HuH-7 (cell line): ENCODE data around the gene SREBF2.

Experiments
- DNase-seq: peaks from one replicate; pipeline ENCODE4 v3.0.0; 2011; ENCODE audit warnings: low spot score

Gene SREBF2

DNA sequence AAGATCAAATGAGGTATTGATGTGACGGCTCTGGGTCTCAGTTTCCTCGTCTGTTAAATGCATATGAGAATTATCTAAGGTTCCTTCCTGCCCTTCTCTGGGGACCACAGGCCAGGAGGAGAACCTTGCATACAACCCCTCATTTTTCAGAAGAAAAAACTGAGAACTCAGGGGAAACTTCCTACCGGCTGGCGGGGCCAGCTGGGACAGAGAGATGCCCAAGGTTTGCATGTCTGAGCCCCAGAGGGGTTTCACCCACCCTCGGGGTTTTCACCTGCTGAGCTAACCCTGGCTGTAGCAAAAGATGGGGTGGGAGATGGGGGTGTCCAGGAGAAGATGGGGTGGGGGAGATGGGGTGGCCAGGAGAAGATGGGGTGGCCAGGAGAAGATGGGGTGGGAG, 89.4 kb downstream of the SREBF2 start:
- no peak for DNase-seq

DNA sequence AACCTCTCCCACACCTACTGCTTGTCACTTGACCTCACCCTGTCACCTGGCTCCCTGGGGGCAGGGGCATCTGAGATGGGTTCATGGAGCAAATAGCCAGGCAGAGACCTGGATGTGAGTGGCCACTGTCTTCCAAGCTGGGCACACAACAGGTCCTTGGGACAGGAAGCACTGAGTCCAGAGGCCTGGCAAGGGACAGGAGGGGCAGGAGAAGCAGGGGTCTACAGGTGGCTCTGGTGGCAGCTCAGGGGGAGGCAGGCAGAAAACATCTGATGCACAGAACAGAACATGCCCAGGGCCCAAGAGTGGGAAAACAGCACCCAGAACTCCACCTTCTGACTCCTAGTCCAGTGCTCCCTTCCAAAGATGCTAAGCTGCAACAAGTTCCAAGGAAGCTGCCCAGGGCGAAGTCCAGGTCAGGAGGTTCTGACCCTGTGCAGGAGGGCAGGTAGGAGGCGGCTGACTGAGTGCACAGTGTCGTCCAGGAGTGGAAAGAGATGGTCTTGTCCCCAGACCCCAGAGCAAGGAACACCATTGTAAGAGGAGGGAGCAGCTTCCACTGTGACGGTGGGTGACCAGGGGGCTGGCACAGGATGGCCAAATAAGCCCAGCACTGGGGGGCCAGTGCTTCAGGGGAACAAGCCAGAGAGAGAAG, 90.2 kb downstream of the SREBF2 start:
- DNase-seq = no peak

DNA sequence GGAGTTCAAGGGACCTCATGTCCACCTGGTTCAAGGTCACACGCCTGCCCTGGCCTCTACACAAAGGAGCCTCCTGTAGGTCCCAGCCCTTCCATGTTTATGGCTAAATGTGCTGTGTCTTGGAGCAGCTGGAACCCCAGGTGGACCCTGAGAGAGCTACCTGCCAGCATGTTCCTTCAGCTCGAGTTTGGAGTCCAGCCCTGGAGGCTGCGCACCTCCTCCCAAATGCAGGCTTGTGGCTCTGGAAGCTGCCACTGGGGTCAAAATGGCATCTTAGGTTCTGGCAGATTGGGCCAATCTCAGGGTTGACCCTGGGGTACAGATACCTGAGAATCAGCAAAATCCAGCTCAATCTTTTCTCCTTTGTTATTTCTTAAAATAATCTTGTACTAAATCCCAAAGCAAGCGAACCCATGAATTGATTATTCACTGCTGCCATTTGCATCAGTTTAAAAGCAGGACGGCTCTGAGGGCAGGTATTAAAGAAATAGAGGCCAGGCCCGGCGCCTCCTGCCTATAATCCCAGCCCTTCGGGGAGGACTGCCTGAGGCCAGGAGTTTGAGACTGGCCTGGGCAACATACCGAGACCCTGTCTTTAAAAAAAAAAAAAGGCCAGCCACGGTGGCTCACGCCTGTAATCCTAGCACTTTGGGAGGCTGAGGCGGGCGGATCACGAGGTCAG, 90.8 kb downstream of the SREBF2 start:
- DNase-seq = no peak

DNA sequence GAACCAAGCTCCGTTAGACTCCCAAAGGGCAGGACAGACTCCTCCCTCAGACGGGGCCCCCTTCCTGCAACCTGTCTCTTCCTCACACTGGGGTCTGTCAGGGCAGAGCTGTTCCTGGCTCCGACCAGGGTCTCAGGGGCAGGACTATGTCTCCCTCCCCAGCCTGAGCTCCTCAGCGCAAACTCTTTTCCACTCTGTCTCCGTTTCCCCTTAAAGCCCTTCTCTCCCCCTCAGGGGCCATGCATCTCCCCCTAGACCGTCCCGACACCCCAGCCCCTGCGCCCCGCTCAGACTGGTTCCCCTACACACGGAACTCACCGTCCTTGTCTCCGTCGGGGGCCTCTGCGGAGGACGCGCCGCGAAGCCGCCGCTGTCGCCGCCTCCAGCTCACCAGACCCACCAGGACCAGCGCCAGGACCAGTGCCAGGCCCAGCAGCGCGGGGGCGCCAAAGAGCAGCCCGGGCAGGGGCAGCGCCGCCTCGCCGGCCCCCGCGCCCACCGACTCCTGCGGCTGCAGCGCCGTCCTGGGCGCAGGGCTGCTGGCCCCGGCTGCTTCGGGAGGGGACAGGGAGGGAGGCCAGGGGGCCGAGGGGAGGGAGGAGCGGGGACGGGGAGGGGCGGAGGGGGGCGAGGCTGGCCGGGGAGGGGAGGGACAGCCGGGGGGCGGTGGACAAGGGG, 93.0 kb downstream of the SREBF2 start:
- peak; percentile 89 for DNase-seq

DNA sequence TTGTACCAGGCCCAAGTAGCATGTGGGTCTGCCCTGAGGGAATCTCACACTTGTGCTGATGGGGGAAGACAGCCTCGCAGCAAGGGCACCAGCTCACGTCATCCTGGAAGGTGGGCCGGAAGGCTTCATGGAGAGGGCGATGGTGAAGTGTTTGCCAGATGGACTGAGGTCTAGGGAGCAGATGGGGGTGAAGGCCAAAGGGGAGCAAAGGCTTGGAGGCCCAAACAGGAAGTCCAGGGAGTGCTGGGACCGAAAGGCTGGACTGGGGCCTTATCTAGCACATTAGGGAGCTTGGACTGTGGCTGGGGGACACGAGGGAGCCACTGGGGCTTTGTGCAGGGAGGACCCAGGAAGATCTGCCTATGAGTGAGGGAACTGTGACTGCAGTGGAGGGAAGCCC, 94.9 kb downstream of the SREBF2 start:
- no peak for DNase-seq

DNA sequence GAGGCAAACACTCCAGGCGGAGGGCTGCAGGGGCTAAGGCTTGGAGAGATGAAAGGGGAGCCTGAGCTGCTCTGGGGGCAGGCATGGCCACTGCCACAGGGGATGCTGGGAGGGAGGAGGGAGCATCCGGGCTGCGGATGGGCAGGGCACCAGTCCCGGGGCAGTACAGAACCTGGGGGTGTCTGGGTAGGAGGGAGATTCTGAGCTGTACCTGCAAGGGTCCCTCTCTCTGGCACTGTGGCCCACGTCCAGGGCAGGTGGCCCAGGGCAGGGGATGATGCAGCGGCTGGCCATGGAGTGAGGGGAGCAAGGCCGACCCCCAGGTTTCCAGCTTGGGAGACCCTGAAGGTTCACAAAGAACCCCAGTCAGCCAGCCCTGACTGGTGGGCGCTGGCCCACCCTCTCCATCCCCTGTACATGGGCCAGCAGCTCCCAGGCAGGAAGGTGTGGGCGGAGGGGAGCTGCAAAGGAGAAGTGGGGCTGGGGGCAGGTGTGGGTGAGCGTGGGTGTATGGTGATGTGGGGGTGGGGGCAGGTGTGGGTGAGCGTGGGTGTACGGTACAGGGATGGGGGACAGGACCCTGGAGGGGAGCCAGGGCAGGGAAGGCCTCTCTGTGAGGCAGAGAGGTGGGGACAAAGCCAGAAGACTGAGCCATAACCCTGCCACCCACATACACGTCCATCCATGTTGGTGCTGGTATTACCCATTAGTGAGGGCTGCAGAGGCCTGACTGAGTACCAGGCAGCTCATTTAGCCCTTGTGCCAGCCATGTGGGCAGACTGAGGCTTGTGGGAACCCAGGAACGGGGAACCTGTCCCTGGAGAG, 95.9 kb downstream of the SREBF2 start:
- no peak for DNase-seq

DNA sequence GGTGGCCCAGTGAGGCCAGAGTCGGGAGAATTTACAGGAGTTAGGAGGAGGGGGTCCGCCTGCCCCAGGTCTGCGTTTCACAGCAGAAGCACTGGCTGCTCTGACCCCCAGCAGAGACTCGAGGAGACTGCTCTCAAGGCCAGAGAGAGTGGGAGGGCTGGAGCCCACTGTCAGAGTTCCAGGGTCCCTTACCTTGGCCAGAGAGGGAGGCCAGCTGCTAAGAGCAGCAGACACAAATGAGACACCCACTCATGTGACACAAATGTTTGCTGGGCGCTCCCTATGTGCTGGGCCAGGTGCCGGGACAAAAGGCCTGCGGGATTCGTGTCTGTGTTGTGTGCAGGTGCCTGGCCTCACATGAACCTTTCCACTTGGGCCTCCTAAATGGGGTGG, 96.5 kb downstream of the SREBF2 start:
- no peak for DNase-seq

DNA sequence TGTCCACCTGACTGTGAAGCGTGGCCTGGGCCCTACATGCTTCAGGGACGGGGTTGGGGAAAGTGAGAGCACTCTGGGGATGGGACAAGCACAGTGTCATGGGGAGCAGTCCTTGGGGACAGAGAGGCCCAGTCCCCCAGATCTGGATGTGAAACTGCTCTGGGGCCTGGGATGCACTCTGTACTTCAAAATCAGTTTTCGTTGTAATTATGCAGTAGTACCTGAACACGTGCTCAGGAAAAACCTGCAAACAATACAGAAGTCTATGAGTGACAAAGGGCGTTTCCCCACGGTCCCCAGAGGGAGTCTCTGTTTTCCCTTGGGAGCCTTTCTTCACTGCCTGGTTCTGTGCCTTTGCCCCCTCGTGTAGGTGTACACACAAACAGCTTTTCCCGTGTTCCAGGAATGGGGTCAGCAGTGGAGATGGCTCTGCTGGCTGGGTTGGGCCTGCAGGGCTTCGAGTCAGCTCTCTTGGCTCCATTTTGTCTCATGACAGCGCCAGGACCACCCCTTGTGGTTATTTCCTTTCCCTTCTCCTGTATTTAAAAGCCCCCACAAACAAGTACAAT, 98.9 kb downstream of the SREBF2 start:
- no peak for DNase-seq

DNA sequence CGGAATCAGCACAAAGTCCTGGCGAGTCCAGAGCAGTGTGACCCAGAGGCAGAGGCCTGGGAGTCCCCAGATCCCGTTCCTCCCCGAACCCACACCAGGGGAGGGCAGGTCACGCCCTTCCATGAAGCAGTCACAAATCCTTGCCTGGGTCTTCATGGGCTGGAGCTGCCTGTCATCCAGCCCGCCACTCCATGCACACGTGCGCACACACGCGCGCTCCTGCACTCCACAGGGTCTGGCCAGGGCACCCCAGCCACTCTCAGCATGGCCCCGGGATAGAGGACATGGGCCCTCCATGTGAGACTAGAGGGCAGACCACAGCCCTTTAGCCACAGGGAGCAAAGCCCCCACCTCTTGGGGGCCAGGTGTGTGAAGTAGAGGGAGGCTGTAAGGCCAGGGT, 99.4 kb downstream of the SREBF2 start:
- no peak for DNase-seq

DNA sequence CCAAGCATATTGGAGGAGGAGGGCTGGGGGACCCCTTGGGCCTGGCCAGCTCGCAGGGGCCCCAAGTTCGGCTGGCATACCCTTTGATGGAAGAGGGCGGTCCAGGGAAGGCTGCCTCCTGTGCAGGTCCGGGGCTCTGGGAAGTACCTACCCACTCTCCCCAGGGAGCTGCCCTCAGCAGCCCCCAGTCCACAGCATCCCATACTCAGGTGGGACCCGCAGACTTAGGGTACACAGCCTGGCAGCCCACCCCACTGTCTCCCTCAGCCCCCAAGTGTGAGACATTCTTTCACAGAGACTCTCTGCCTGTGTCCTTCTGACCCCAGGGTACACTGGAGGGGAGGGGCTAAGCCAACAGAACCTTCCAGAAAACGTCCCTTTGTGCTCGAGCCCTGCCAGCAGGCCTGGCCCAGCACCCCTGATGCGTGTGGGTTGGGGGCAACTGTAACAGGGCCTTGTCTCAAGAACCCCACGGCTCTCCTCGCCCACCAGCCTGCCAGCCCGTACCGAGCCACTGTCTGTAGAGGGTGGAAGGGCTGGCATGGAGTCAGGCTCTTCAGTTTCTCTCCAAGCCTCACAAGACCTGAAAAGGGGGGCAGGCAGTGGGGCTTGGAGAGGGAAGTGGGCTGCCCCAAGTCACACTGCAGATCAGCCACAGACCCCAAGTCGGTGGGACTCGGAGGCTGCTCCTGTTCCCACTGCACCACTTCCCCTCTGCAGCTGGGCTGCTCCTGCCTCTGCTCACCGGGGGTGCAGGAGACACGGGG, 100.7 kb downstream of the SREBF2 start:
- DNase-seq = no peak

DNA sequence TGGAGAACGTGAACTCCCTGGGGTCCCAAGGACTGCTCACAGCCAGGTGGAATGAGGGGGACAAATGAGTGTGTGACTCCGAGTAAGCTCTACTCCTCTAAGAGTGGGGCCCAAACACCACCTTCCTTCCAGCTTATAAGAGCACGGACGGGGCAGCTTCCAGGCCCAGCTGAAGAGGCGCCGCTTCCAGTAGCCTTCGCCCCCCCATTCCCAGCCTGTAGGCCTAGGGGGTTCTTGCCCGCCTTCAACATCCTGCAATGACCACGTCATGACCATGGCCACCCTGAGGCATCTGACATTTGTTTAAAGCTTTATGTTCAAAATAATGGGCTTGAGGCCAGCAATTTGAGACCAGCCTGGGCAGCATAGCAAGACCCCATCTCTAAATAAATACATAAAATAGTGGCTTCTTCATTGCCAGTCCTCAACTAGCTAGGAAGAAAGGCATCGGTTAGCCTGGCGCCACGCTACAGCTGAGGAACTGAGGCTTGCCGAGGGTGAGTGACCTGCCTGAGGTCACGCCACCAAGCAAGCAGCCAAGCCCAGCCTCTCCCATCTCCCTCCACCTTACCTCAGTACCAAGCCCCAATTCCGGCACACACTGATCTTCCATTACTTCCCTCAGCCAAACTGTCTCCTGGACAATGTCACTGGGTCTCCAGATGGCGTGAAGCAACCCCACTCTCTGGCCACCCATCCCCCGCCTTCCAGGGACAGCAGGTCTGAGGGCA, 101.5 kb downstream of the SREBF2 start:
- DNase-seq = no peak

DNA sequence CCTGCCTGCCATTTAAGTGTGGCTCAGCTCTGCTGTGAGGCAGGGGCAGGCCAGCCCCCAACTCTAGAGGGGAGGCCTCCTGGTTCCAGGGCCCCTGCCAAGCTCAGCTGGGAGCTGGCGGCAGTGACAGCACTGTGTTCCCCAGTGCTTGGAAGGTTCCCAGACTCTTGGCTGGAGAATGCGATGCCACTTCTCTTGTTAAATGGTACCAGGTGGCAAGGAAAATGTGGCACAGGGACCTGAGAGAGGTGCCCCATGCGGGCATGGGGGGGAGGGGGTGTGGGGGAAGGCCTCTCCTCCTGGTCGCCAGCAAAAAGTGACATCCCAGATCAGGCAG, 102.1 kb downstream of the SREBF2 start:
- DNase-seq = no peak

DNA sequence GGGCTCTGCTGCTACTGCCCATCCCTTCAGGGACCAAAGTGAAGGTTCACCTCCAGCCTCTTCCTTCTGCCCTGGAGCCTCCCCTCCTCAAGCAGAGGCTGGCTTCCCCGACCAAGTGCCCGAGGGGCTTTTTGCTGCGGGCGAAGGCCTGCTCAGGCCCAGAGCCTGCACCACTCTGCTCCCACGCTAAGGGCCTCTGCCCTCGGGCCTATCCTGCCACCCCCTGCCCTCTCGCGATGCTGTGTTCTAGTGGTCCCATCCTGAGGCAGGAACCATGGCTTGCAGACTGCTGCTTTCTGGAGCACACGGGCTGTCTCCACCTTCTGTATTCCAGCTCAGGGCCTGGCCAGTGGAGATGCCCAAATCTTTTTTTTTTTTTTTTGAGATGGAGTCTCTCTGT, 102.6 kb downstream of the SREBF2 start:
- no peak for DNase-seq

DNA sequence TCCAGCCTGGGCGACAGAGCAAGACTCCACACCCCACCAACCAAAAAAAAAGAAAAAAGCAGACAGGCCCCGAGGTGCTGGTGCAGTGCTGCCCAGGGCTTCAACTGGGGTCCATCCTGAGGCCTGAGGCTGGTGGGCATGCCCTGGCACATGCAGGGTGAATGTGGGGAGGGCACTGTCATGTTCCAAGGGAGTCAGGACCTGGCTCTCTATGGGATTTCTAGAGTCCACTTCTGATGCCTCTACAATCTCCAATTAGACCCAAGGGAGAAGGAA, 103.9 kb downstream of the SREBF2 start:
- DNase-seq = no peak

DNA sequence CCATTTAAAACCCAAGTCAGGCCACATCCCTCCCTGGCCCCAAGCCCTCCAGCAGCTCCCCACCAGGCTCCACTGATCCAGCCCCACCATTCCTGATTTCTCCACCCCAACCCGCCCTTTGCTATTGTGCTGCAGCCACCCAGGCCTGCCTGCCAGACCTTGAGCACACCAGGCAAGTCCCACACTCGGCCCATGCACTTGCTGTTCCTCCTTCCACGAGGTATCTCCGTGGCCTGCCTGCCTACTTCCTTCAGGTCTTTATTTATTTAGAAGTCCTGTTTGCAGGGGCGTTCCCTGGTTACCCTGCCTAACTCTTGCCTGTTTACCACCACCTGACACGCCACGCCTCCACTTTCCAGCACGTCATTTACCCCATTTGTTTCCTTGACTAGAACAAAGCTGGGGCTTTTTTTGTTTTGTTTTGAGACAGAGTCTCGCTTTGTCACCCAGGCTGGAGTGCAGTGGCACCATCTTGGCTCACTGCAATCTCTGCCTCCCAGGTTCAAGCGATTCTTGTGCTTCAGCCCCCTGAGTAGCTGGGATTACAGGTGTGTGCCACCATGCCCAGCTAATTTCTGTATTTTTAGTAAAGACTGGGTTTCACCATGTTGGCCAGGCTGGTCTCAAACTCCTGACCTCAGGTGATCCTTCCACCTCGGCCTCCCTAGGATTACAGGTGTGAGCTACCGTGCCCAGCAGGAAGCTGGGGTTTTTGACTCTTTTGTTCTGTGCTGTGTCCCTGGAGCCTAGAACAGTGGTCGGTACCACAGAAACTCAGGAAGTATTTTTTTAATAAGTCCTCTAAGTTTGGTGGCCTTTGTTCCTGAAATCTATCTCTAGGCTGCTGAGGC, 107.3 kb downstream of the SREBF2 start:
- DNase-seq = no peak

DNA sequence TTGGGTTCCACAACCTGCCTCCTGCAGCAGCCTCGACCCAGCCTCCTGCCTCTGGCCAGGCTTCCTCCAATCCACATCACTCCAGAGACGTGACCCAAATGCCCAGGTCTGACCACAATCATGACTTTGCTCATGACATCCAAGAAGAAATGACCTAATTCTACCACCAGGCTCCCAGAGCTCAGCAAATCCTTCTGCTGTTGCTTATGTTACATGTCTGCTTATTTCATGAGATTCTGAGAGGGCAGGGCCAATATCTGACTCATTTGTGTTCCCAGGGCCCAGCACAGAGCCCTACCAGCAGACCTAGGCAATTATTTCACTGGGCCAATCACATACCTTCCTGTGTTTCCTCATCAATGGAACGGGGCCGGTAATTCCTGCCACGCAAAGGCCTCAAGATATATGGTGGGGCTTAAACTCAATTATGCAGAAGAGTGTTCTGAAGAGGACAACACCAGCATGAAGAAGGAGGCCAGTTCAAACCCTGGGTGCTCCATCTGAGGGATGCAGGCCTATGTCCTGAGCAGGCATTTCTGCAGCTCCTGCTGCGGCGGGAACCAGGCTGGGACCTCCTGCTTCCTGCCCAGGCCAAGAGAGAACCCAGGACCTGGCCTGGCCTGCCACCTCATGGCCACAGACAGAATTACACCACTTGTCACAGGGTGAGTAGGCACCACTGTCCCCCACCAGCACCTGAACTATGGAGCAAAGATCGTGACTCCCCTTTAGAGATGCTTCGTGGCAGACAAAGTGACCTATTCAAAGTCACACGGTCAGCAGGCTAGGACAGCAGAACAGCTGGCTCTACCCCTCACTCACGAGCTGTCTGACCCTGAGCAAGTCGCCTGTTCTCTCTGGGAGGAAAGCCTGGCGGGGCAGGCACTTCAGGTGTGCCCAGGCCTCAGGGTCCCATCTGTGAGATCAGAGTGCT, 108.2 kb downstream of the SREBF2 start:
- DNase-seq = peak; percentile 89

DNA sequence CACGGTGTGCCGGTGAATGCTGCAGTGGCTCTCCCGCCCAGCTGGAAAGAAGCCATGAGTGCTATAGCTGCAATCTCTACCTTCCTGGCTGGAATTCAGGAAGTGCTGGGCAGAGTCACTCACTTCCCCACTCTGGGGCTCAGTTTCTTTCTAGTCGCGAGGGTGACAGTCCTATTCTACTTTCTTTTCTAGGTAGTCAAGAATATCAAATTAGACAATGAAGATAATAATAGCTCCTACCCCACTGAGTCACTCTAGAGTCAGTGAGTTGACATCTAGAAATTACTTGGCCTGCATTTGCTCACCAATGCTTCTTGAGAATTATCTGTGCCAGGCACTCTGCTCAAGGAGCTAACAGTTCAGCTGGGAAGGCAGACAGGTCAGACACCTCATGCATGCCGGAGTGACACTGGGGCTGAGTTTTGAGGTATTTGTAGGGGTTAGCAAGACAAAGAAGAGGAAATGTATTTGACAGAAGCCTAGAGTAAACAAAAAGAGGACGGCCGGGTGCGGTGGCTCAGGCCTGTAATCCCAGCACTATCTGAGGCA, 110.8 kb downstream of the SREBF2 start:
- DNase-seq = no peak

DNA sequence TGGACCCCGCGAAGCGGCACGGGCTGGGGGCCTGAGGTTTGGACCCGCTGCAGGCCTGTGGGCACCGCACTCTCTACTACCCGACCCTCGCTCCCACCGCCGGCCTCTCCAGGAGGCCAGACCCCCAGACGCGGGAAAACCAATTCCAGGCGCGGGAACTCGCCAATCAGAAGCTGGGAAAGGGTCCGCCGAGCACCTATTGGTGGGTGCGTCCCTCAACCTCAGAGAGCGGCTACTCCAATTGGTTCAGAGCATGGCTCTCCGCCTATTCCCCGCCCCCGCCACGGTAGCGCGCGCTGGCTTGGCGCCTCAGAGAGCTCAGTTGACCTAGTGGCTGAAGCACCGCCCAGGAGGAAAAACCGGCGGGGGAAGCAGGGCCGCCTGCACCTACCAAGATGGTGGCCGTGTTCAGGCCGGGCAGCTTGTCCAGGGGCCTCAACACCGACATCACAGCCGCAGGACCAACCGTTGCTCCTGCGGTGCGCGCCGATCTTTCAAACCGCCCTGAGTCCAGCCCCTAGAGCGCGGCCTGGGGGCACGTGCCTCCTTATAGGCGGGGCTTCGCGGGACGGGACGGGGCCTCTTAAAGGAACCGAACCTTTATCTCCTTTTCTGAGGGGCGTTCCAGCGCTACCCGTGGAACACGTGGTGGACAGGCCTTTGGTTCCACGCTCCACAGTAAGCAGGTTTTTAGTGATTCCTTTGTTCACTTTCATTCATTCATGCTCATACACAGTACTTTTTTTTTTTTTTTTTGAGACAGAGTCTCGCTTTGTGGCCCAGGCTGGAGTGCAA, 113.9 kb downstream of the SREBF2 start, which contains the start of gene CENPM:
Gene CENPM (minus strand): TSS at position 524 of the 795 bp plus-strand sequence. CDS start 76 bp downstream, at position 448.
- peak; percentile 96 for DNase-seq
